ENCODE measurements around the gene KRTAP23-1. TPM values are rescaled to one million over a fixed set of nuclear protein-coding genes. Genes with fewer than 3 reads are reported as not detected.

KRTAP23-1 gene
- total RNA-seq, 3 donors from 2014 or later (not counting 1 experiment from before 2014, with no cell fraction given): not detected

- H3K27ac ChIP-seq (ENCODE audit: low read length): no peak overlapping the region
- Mint-ChIP-seq H3K36me3 (no peaks in the 10 kb centered on the region), H3K4me1 (no peaks in the 10 kb centered on the region), H3K27me3 (ENCODE audit: low read depth in 2 of 2) (no peaks in the 10 kb centered on the region), H3K9me3 (peaks cover 6 to 10% of the 10 kb centered on the region in 2 donors), H3K4me3 (no peak overlapping the region), H3K27ac (no peak overlapping the region)
- H3K9me3 ChIP-seq (ENCODE audit: control insufficient read depth, insufficient read depth, low read length): no peaks in the 10 kb centered on the region
- no peak for TF ChIP-seq CTCF (IDR thresholded peaks at IDR 0.05)
- no peaks in the 10 kb centered on the region for H3K27me3 ChIP-seq (ENCODE audit: control insufficient read depth, insufficient read depth, low read length)
- 92% methylated on average over 2 of the region's 2 CpGs for WGBS (ENCODE audit: insufficient coverage)
- no peaks in the 10 kb centered on the region for H3K36me3 ChIP-seq (ENCODE audit: control insufficient read depth, insufficient read depth, low read length)
- intact Hi-C loops (cut with micrococcal nuclease): no loop called here
- ATAC-seq (no peak), DNase-seq (no peak)
- H3K4me3 ChIP-seq (ENCODE audit: low read length): no peak overlapping the region
- H3K4me1 ChIP-seq (ENCODE audit: control insufficient read depth, insufficient read depth, low read length): no peaks in the 10 kb centered on the region
Measured at GRCh38 chr21:30306884-30307283, 41.5 kb downstream of the KRTAP23-1 start.

- no peak overlapping the region for H3K4me3 Mint-ChIP-seq
- H3K4me1 Mint-ChIP-seq: no peaks in the 10 kb centered on the region
- H3K36me3 ChIP-seq (ENCODE audit: control insufficient read depth, insufficient read depth, low read length): no peaks in the 10 kb centered on the region
- ATAC-seq (no peak), DNase-seq (no peak)
- H3K27ac ChIP-seq (ENCODE audit: low read length): no peak overlapping the region
- intact Hi-C loops (cut with micrococcal nuclease): no loop called here
- no peaks in the 10 kb centered on the region for H3K9me3 ChIP-seq (ENCODE audit: control insufficient read depth, insufficient read depth, low read length)
- H3K27me3 ChIP-seq (ENCODE audit: control insufficient read depth, insufficient read depth, low read length): no peaks in the 10 kb centered on the region
- H3K27me3 Mint-ChIP-seq (ENCODE audit: low read depth in 2 of 2): no peaks in the 10 kb centered on the region
- no peak for TF ChIP-seq CTCF (IDR thresholded peaks at IDR 0.05)
- peaks cover 6 to 10% of the 10 kb centered on the region in 2 donors for H3K9me3 Mint-ChIP-seq
- no peak overlapping the region for H3K27ac Mint-ChIP-seq
- no peaks in the 10 kb centered on the region for H3K36me3 Mint-ChIP-seq
- H3K4me1 ChIP-seq (ENCODE audit: control insufficient read depth, insufficient read depth, low read length): no peaks in the 10 kb centered on the region
- H3K4me3 ChIP-seq (ENCODE audit: low read length): no peak overlapping the region
- no CpG with 5 or more reads among the region's 1 CpG for WGBS (ENCODE audit: insufficient coverage)
Measured at GRCh38 chr21:30305136-30305535, 43.3 kb downstream of the KRTAP23-1 start.

Other genes starting within 250 kb of the KRTAP23-1 start
- gene CLDN17, start 181.8 kb downstream of the KRTAP23-1 start, total RNA-seq: not detected
- not detected for gene CLDN8, start 132.5 kb downstream of the KRTAP23-1 start, total RNA-seq
- not detected for gene KRTAP24-1, start 65.7 kb downstream of the KRTAP23-1 start, total RNA-seq
- gene KRTAP25-1, start 59.1 kb downstream of the KRTAP23-1 start, total RNA-seq: not detected
- not detected for gene KRTAP26-1, start 28.3 kb downstream of the KRTAP23-1 start, total RNA-seq
- gene KRTAP27-1, start 10.9 kb downstream of the KRTAP23-1 start, total RNA-seq: not detected
- not detected for gene KRTAP13-2, start 23.7 kb upstream of the KRTAP23-1 start, total RNA-seq
- gene KRTAP13-1, start 47.4 kb upstream of the KRTAP23-1 start, total RNA-seq: not detected
- gene KRTAP13-3, start 77.3 kb upstream of the KRTAP23-1 start, total RNA-seq: not detected
- gene KRTAP13-4, start 81.6 kb upstream of the KRTAP23-1 start, total RNA-seq: not detected
- gene KRTAP15-1, start 91.7 kb upstream of the KRTAP23-1 start, total RNA-seq: not detected
- gene KRTAP19-1, start 131.8 kb upstream of the KRTAP23-1 start, total RNA-seq: not detected
- gene KRTAP19-2, start 138.8 kb upstream of the KRTAP23-1 start, total RNA-seq: not detected
- not detected for gene KRTAP19-3, start 143.4 kb upstream of the KRTAP23-1 start, total RNA-seq
- gene KRTAP19-4, start 148.6 kb upstream of the KRTAP23-1 start, total RNA-seq: not detected
- gene KRTAP19-5, start 153.5 kb upstream of the KRTAP23-1 start, total RNA-seq: not detected
- not detected for gene KRTAP19-6, start 193.3 kb upstream of the KRTAP23-1 start, total RNA-seq
- not detected for gene KRTAP19-7, start 212.7 kb upstream of the KRTAP23-1 start, total RNA-seq
- gene KRTAP22-2, start 241.8 kb upstream of the KRTAP23-1 start, total RNA-seq: not detected
- not detected for gene KRTAP6-3, start 243.8 kb upstream of the KRTAP23-1 start, total RNA-seq